Stimulated activated CD4-positive, alpha-beta T cell treated with anti-CD3 and anti-CD28 coated beads, Interleukin-15, amount 100 ng/mL, for 48 hours (primary cell): Measurements from ENCODE around the gene RAB6A.
"Not testable (repeated sequence)": the region's sequence is repeated elsewhere in the genome, so short reads cannot be mapped to it uniquely, and the experiment has no call there.

Experiments
- DNase-seq, 2 donors: peaks; one replicate each; pipeline ENCODE4 v3.0.0-alpha.2; 2020; ENCODE audit warnings: low read depth in 2 of 2

Gene RAB6A

GRCh38 chr11:73726825-73727224 lies 34.0 kb downstream of the RAB6A start:
- no peak for DNase-seq

- no peak for DNase-seq
These were observed 43.7 kb downstream of the RAB6A start for GRCh38 chr11:73717136-73717535.

GRCh38 chr11:73716153-73717056 lies 44.5 kb downstream of the RAB6A start:
- DNase-seq, result no peak

GRCh38 chr11:73715541-73715940 lies 45.3 kb downstream of the RAB6A start:
- DNase-seq, result no peak

GRCh38 chr11:73710964-73711363 lies 49.9 kb downstream of the RAB6A start:
- no peak for DNase-seq

- DNase-seq, result no peak
These were observed 55.8 kb downstream of the RAB6A start for GRCh38 chr11:73705053-73705452.

- DNase-seq, result no peak
These were observed 66.9 kb downstream of the RAB6A start for GRCh38 chr11:73693899-73694525.

- no peak for DNase-seq
These were observed 80.2 kb downstream of the RAB6A start for GRCh38 chr11:73680687-73681086.

- DNase-seq, result not testable (repeated sequence)
These were observed 84.3 kb downstream of the RAB6A start for GRCh38 chr11:73676552-73676951.

- no peak for DNase-seq
These were observed 89.2 kb downstream of the RAB6A start for GRCh38 chr11:73671701-73672100.

GRCh38 chr11:73670808-73671207 lies 90.1 kb downstream of the RAB6A start:
- DNase-seq, result no peak

- DNase-seq, result no peak
These were observed 93.0 kb downstream of the RAB6A start for GRCh38 chr11:73667891-73668290.

- no peak for DNase-seq
These were observed 96.0 kb downstream of the RAB6A start for GRCh38 chr11:73664877-73665276.

- DNase-seq, result no peak
These were observed 97.0 kb downstream of the RAB6A start for GRCh38 chr11:73663604-73664495.

GRCh38 chr11:73662445-73663157 lies 98.3 kb downstream of the RAB6A start:
- DNase-seq, result no peak

GRCh38 chr11:73661035-73661628 lies 99.7 kb downstream of the RAB6A start:
- peak; percentile 71 to 84 for DNase-seq

- no peak for DNase-seq
These were observed 100.3 kb downstream of the RAB6A start for GRCh38 chr11:73660497-73661034.

GRCh38 chr11:73659961-73660360 lies 100.9 kb downstream of the RAB6A start:
- no peak for DNase-seq

GRCh38 chr11:73656985-73657384 lies 103.9 kb downstream of the RAB6A start:
- no peak for DNase-seq

GRCh38 chr11:73655686-73656085 lies 105.2 kb downstream of the RAB6A start:
- no peak for DNase-seq
